C1 segment of cervical spinal cord (tissue), 14 donors: ENCODE measurements around the gene ZNF749.

ENCODE experiments used
- DNase-seq, 14 donors: peaks; one replicate each; lab custom pipeline; 2025; lab: John Stamatoyannopoulos, UW

ZNF749 gene

DNA sequence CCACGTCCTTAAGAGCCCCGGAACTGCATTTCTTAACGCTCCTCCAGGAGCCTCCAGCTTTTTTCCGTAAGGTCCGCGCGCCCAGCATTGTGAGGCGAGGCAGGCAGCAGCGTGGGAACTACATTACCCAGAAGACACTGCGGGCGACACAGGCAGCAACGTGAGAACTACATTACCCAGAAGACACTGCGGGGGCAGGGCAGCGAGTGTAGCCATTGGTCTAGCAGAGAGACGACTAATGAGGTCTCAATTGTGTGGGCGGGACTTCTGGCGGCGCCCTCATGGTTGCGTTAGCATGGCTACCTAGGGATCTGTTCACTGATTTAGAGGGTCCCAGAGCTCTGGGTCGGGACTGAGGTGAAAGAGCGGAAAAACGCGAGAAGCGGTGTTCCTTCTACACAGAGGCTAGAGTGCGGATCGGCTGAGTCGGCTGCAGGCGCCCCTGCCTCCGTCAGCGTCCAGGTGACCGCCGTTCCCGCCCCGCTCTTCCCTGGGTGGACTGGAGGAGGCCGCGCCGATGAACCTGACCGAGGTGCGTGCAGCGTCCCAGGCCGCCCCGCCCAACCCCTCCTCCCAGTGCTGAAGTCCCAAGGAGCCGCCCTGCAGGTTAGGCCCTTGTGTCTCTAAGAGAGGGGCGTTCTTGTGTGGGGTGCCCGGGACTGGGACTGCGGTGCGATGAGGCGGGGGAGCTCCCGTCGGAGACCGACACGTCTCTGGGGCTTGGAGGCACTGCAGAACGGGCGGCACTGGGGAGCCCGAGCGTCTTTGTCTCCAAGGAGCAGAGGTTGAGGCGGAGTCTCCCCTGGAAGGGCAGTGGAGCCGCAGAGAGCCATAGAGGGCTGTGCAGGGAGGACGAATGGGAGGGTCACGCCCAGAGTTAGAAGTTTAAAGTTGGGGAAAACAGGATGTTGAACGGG lies at the start of gene ZNF749:
Gene ZNF749 (plus strand): TSS at position 264 of the 917 bp plus-strand sequence. CDS start 254 bp downstream, at position 518.
- DNase-seq = peak; percentile 63 to 97 (median 93)

DNA sequence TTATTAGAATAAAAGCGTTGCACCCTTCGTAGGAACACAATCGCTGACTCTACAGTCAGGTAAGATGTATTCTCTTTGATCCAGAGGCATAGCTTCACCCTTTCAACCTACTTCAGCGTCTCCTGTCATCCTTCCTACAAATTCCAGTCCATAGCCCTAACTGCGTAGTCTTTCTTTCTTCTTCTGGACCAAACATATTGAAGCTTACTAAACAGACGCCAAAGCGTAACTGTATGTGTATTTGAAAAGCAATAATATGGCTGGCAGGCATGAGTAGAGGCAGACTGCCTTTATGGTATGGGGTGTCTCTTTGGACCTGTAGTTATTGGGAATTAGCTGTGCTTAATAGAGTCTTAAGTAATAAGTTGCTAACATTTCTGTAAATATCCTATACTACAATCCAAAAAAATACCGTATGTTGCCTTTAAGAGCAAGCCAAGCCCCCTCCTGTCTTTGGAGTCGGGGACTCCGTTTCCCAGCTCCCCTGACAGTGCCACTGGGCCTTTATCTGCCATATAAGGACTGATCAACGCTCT lies 45.9 kb upstream of the ZNF749 start:
- DNase-seq = no peak

DNA sequence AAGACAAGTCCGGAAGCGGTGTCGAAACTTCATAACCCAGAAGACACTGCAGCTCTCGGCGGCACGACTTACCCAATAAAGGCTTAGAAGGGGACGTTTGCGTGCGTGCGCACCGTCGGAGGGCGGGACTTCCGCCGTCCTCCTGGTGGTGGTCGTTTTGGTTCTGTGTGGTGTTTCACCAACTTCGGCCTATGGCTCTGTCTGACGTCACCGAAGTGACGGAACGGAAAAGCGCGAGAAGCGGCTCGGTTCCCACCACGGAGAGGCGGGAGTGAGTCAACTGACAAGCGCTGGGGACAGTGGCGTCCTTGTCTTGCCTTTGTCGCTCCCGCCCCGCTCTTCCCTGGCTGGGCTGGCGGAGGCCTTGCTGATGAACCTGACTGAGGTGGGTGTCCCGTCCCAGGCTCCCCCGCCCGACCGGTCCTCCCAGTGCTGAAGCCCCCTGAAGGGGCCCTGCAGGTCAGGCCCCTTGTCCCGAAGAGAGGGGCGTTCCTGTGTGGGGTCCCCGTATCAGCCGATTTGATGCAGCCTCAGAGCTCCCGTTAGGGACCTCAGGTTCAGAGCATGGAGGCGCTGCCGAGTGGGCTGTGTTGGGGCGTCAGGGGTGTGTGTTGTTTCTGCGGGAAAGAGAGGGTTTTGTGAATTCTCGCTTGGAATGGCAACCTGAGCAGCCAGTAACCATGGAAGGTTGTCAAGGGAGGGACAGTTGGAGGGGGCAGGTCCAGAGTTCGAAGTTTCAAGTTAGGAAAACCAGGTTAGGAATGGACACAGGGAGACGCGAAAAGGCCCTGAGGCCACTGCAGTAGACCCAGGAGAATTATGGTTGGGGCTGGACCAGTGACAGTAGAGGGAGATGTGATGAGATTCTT lies 45.2 kb upstream of the ZNF749 start, which contains the start of gene ZNF548:
Gene ZNF548 (plus strand): TSS at position 125 of the 869 bp plus-strand sequence. CDS start 246 bp downstream, at position 371.
- peak; percentile 62 to 99 (median 94) for DNase-seq

DNA sequence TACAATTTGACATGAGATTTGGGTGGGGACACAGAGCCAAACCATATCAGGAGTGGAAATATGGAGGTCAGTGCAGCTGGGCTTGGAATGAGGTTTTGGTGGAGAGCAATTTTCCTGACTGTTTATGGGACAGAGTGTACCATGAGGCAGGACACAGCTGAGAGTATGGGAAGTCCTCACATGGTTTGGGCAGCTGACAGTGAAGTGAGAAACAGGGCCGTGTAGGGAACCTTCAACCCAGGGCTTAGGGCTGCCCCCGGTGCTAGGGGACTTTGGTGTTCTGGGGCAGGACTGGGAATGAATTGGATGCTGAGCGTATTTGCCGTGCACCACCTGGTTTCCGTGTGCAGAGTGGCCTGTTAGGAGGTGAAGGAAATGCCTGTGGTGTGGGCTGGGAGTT lies 39.4 kb upstream of the ZNF749 start:
- DNase-seq = no peak

DNA sequence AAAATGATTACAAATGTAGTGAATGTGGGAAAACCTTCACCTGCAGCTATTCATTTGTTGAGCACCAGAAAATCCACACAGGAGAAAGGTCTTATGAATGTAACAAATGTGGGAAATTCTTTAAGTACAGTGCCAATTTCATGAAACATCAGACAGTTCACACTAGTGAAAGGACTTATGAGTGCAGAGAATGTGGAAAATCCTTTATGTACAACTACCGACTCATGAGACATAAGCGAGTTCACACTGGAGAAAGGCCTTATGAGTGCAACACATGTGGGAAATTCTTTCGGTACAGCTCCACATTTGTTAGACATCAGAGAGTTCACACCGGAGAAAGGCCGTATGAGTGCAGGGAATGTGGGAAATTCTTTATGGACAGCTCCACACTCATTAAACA lies 36.3 kb upstream of the ZNF749 start:
- DNase-seq = no peak

DNA sequence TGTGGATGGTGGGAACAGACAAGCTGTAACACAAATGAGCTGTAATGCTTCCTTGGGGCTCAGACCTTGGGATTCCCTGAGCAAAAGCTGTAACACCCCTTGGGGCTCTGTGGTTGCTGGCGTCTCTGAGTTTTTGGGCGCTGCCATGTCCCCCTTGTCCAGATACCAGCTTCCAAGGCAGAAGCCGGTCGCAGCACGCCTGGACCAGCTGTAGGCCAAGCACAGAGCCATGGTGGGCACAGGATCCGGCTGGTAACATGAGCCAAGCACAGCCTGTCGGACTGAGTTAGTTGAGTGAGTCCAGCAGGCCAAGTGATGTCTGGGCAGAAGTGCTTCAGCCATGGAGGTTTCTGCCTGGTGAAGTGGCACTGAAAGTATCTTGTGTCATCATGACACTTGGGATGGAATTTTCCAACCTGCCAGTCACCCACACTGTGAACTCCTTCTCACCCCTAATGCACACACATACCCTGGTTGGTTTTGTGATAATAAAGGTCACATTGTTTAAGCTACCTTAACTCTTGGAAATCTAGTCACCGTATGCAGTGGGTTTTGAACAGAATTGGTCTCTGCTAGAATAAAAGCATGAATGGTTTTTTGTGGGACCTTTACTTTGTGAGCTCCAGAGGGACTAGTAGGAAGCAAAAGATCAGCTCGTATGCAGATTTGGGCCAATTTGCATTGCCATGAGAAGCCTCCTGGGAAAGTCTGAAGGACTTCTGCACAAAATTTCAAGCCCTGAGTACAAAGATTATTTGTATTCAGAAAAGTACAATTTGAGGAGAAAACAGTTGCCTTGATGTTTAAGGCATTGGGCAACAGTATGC lies 31.2 kb upstream of the ZNF749 start:
- DNase-seq = no peak

DNA sequence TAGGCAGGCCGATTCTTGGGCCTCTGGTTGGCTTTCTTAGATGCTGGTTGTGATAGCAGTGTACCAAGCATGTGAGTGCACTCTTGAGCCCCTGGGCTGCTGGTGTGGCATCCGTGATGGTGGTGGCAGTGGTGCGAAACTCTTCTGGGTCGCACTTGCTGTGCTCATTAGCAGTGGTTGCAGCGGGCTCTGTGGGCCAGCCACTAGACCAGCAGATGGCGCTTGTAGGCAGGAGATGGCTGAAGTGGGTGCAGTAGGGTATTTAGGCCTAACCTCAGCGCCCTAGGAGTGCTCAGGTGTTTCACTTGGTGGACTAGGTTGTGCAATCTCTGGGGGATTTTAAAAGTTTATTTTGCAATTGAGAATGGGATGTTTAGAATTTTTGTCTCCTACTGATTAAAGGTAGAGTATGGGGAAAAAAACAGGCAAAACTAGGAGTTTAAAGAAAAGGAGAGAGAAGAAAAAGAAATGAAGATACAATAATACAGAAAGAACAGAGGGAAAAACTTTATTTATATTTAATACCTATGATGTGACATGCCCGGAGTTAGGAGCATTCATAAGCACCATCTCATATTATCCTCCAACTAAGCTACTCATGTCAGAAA lies 28.5 kb upstream of the ZNF749 start:
- peak in 5 of 14 donors; percentile 1 to 10 (median 5) for DNase-seq

DNA sequence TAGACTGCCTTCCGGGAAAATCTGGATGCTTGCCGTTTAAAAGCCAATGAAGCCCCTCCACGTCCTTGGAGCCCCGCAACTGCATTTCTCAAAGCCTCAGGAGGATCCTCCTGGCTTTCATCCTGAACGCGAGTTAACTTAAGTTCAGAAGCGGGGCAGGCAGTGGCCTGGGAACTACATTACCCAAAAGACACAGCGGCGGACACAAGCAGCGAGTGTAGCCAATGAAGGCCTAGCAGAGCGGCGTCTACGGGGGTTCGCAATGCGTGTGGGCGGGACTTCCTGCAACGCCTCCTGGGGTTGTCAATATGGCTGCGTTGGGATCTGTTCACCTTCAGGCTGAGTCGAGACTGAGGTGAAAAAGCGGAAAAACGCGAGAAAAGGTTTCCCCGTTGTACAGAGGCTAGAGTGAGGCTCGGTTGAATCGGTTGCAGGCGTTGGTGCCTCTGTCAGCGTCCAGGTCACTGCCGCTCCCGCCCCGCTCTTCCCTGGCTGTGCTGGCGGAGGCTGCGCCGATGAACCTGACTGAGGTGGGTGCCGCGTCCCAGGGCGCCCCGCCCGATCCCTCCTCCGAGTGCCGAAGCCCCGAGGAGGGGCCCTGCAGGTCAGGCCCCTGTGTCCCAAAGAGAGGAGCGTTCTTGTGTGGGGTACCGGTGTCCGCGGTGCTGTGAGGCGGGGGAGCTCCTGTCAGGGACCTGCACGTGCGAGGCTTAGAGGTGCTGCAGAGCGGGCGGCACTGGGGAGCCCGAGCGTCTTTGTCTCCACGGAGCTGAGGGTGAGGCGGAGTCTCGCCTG lies 24.1 kb upstream of the ZNF749 start, which contains the start of gene ZNF17:
Gene ZNF17 (plus strand): TSS at position 285 of the 795 bp plus-strand sequence. CDS start 2,455 bp downstream, outside the sequence.
- DNase-seq = peak; percentile 12 to 92 (median 85)

DNA sequence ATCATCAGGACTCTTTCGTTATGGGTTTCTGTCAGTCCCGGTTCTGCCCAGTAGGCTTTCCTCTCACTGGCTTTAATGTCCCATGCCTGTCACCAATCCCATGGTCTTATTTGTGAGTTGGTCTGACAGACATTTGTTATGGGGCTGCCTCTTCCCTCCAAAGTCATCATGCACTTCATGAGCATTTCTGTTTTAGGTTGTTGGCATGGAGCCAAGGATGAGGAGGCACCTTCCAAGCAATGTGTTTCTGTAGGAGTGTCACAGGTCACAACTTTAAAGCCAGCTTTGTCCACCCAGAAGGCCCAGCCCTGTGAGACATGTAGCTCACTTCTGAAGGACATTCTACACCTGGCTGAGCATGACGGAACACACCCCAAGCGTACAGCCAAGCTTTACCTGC lies 15.7 kb upstream of the ZNF749 start:
- no peak for DNase-seq

DNA sequence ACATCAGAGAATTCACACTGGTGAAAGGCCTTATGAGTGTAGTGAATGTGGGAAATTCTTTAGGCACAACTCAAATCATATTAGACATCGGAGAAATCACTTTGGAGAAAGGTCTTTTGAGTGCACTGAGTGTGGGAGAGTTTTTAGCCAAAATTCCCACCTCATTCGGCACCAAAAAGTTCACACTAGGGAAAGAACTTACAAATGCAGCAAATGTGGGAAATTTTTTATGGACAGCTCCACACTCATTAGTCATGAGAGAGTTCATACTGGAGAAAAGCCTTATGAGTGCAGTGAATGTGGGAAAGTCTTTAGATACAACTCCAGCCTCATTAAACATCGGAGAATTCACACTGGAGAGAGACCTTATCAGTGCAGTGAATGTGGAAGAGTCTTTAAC lies 14.1 kb upstream of the ZNF749 start:
- no peak for DNase-seq

DNA sequence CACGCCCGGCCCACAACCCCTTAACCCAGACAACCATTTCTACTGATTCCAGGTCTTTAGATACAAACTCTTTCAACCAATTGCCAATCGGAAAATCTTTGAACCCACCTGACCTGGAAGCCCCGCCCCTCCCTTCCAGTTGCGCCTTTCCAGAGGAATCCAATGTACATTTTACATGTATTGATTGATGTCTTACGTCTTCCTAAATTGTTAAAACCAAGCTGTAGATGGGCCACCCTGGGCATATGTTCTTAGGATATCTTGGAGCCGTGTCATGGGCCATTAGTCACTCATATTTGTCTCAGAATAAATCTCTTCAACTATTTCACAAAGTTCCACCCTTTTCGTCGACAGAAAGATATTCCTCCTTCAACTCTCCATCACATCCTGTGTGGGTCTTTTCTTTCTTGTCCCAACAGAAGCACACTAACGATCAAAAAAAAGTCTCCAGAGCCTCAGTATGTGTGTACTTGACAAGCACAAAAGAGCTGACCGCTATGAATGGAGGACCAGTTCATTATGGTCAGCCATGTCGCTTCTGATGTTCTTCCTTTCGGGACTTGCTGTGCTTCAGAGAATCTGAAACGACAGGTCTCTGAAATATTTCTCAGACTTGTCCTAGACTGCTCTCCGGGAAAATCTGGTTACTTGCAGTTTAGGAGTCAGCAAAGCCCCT lies 601 bp upstream of the ZNF749 start:
- no peak for DNase-seq

DNA sequence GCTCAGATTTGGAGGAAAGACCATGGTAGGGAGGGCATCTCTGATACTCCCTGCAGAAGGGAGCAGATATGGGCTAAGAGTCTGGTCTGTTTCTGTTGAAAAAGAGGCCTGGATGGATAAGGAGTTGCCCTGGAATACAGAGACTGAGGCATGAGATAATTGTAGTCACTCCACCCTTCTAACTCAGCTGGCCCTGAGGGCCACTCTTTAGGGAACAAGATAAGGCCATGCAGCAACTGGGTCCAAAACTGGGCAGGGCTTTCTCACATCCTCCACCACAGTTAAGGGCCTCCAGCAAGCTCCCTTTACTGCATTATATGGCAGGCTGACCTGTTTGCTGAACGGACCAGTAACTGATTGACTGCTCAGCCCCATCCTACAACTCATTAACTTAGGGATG lies 1.3 kb downstream of the ZNF749 start:
- DNase-seq = no peak

DNA sequence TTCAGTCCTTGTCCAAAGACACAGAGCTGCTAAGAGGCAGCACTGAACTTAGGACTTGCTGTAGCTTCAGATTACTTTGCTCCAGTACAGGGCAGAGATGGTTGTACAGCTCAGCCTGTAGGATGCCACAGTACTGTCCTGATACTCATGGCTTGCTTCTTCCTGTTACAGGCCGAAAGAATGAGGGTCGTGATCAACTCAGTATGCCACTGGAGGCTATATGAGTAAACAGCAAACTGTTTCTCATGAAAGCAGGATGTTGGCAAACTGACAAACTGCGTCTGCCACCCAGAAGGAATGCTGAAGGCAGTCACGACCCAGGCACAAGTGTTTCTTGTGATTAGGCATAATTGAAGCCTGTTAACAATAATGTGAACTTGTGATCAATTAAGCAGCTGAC lies 2.8 kb downstream of the ZNF749 start:
- no peak for DNase-seq

DNA sequence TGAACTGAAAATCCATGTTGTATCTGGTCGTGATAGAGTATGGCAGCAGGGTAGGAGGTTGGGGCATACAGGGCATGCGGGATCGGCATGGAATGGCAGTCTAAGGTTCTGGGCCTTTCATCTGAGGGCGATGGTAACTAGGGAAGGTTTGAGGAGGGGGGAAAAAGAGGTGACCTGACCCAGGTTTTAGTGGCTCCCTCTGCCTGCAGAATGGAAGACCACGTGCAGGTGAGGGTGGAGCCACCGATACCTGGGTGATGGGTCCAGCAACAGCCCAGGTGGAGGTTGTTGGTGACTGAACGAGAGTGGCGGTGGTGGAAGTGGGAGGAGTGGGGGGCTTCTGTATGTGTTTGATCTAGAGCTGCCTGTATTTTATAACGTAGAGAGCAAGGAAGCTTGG lies 3.8 kb downstream of the ZNF749 start:
- no peak for DNase-seq

DNA sequence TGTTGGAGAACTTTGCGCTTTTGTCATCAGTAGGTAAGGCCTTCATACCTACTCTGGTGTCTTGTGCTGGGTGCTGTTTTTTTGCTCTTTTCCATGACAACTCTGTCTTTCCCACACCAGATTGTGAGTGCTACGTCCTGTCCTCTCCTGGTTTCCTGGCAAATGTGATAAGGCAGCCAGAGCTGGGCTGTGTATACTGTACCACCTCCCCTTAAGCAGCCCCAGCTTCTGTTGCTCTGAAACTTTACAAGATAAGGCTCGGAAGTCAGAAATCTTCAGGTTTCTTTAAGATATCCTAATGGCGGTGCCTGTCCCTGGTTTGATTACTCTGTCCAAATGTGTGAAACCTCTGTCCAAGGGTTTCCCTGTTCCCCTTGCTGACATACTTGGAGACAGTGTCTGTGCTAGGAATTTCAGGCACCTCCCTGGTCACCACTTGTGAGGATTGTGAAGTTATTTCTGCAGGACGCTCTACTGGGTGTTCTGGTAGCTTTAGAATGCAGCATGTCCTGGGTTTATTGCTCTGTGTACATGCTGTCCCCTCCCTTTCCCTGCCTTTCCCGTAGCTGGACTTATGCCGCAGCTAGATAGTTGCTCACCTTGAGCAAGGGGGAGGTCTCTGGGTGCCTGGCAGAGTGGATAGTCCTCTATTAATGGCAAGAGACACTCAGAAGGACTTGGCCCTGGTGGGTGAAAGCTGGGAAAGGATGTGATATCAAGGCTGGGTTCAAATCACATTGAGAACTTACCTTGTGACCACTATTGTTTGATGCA lies 7.0 kb downstream of the ZNF749 start:
- no peak for DNase-seq

DNA sequence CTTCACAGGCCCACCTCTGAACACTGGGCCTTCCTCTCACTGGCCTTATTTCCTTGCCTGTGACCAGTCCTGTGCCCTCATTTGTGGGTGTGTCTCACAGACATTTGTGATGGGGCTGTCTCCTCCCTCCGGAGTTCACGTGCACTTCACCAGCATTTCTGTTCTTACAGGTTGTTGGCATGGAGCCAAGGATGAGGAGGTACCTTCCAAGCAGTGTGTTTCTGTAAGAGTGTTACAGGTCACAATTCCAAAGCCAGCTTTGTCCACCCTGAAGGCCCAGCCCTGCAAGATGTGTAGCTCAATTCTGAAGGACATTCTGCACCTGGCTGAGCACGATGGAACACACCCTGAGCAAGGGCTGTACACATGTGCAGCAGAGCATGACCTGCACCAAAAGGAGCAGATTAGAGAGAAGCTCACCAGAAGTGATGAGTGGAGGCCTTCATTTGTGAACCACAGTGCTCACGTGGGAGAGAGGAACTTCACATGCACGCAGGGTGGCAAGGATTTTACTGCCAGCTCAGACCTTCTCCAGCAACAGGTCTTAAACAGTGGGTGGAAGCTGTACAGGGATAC lies 8.1 kb downstream of the ZNF749 start:
- no peak for DNase-seq

DNA sequence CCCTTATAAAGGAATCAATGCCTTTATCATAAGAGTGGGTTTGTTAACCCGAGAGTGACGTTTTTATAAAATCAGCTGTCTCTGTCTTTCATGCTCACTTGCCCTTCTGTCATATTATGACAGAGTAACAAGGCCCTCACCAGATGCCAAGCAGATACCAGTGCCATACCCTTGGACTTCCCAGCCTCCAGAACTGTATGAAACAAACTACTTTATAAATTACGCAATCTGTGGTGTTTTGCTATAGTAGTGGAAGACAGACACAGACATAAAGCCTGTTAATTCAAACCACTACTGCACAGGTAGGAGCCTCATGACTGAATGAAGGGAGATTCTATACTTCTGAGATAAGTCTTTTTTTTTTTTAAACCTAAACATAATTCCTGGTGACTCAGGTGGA lies 17.2 kb downstream of the ZNF749 start:
- DNase-seq = no peak
